NT2/D1 (cell line): ENCODE data around the gene HP.

Experiments used
- SUZ12 ChIP-seq: IDR thresholded peaks from 2 replicates; pipeline ENCODE4 v1.6.1; 2011; ENCODE audit not compliant: insufficient read length, insufficient read depth; ENCODE audit errors: extremely low read depth
- YY1 ChIP-seq: IDR thresholded peaks from 2 replicates; pipeline ENCODE4 v1.6.1; 2011; ENCODE audit not compliant: insufficient read length, insufficient read depth
- ZNF274 ChIP-seq: IDR thresholded peaks from 2 replicates; pipeline ENCODE4 v1.6.1; 2011; ENCODE audit warnings: mild to moderate bottlenecking, low read depth, low read length

GRCh38 chr16:72042157-72042660 lies 12.1 kb upstream of the HP start:
- TF ChIP-seq YY1 = no peak
- no peak for TF ChIP-seq ZNF274
- TF ChIP-seq SUZ12 = no peak
